HepG2 (cell line): ENCODE data around the gene UNC13D. TPM values are rescaled to one million over a fixed set of nuclear protein-coding genes. Genes with fewer than 3 reads are reported as not detected.

Experiments used
- ELF1 ChIP-seq: sonication (generic); formaldehyde crosslinking; IDR thresholded peaks from 2 replicates; pipeline ENCODE4 v1.4.0; 2020; ENCODE audit warnings: missing genetic modification reagents
- HMGXB3 ChIP-seq: sonication (generic); formaldehyde crosslinking; IDR thresholded peaks from 2 replicates; pipeline ENCODE4 v1.4.0; 2020; ENCODE audit warnings: missing genetic modification reagents, borderline replicate concordance
- KDM2A ChIP-seq: sonication (generic); formaldehyde crosslinking; IDR thresholded peaks from 2 replicates; pipeline ENCODE4 v1.4.0; 2020; ENCODE audit warnings: low read depth, missing genetic modification reagents, borderline replicate concordance
- PRMT3 ChIP-seq: sonication (generic); formaldehyde crosslinking; IDR thresholded peaks from 2 replicates; pipeline ENCODE4 v1.8.1; 2022; ENCODE audit warnings: low read depth, mild to moderate bottlenecking, moderate library complexity, missing genetic modification reagents, borderline replicate concordance
- RAD51 ChIP-seq: fragments of 450-650 bp; IDR thresholded peaks from 2 replicates; pipeline ENCODE4 v1.6.1; 2016; ENCODE audit warnings: borderline replicate concordance
- SRSF4 ChIP-seq: fragments of 200-400 bp; formaldehyde crosslinking; IDR thresholded peaks from one replicate; pipeline ENCODE4 v1.6.1; 2018; ENCODE audit warnings: mild to moderate bottlenecking, low read depth, low read length, moderate library complexity; ENCODE audit not compliant: poor library complexity, severe bottlenecking
- TAF1 ChIP-seq: sonication (generic); formaldehyde crosslinking; IDR thresholded peaks from 2 replicates; pipeline ENCODE4 v1.4.0; 2020; ENCODE audit warnings: missing genetic modification reagents
- ZBTB21 ChIP-seq: sonication (generic); formaldehyde crosslinking; IDR thresholded peaks from 2 replicates; pipeline ENCODE4 v1.4.0; 2020; ENCODE audit warnings: missing genetic modification reagents
- ZBTB3 ChIP-seq: sonication (generic); formaldehyde crosslinking; IDR thresholded peaks from 2 replicates; pipeline ENCODE4 v1.4.0; 2020; ENCODE audit warnings: low read depth, mild to moderate bottlenecking, moderate library complexity, missing genetic modification reagents, borderline replicate concordance
- ZFAT ChIP-seq: sonication (generic); formaldehyde crosslinking; conservative IDR thresholded peaks from 2 replicates; pipeline ENCODE4 v1.8.1; 2023; ENCODE audit warnings: missing genetic modification reagents, inconsistent platforms
- ZNF180 ChIP-seq: sonication (generic); formaldehyde crosslinking; IDR thresholded peaks from 2 replicates; pipeline ENCODE4 v1.4.0; 2020; ENCODE audit warnings: low read depth, missing genetic modification reagents, borderline replicate concordance
- ZNF557 ChIP-seq: sonication (generic); formaldehyde crosslinking; IDR thresholded peaks from 2 replicates; pipeline ENCODE4 v1.4.0; 2020; ENCODE audit warnings: missing genetic modification reagents
- ZNF563 ChIP-seq: sonication (generic); formaldehyde crosslinking; IDR thresholded peaks from 2 replicates; pipeline ENCODE4 v1.8.0; 2022; ENCODE audit warnings: mild to moderate bottlenecking, moderate library complexity, missing genetic modification reagents
- ZNF709 ChIP-seq: sonication (generic); formaldehyde crosslinking; IDR thresholded peaks from 2 replicates; pipeline ENCODE4 v1.5.0; 2020; ENCODE audit warnings: mild to moderate bottlenecking, missing genetic modification reagents
- ZNF772 ChIP-seq: sonication (generic); formaldehyde crosslinking; IDR thresholded peaks from 2 replicates; pipeline ENCODE4 v1.5.0; 2020; ENCODE audit warnings: mild to moderate bottlenecking, missing genetic modification reagents
- ZNF816 ChIP-seq: sonication (generic); formaldehyde crosslinking; IDR thresholded peaks from 2 replicates; pipeline ENCODE4 v1.8.0; 2022; ENCODE audit warnings: missing genetic modification reagents, mild to moderate bottlenecking, borderline replicate concordance
- polyA plus RNA-seq, 8 experiments: library from polyadenylated mRNA; depleted of rRNA in 3 of 8; stranded (reverse) in 7 of 8; unstranded in 1 of 8; fragments of >200 nt; fragmentation: Illumina TruSeq in 4 of 8; extraction: Trizol in 4 of 8; gene quantifications; 2 replicates each; pipeline versions ENCODE4 v1.2.1 to v1.2.3, GENCODE V29; 2011 to 2016; ENCODE audit warnings: low read depth in 4 of 8, missing spikeins in 1 of 8, mixed read lengths in 1 of 8; ENCODE audit not compliant: insufficient read depth in 1 of 8
- total RNA-seq, 5 experiments: library from RNA; depleted of rRNA; stranded (reverse); fragments of >200 nt; fragmentation: Illumina TruSeq; extraction: Trizol; gene quantifications; 2 replicates each; pipeline ENCODE4 v1.2.3, GENCODE V29; 2016; ENCODE audit warnings: low read depth in 1 of 5
- TF ChIP-seq, protein P1 (sequence below): sonication (generic); formaldehyde crosslinking; IDR thresholded peaks from 2 replicates; pipeline ENCODE4 v1.4.0; 2020; ENCODE audit warnings: missing genetic modification reagents
- TF ChIP-seq, protein P2 (sequence below): sonication (generic); formaldehyde crosslinking; IDR thresholded peaks from 2 replicates; pipeline ENCODE4 v1.4.0; 2020; ENCODE audit warnings: missing genetic modification reagents
- TF ChIP-seq, protein P3 (sequence below): sonication (generic); formaldehyde crosslinking; IDR thresholded peaks from 2 replicates; pipeline ENCODE4 v1.4.0; 2020; ENCODE audit warnings: low read depth, mild to moderate bottlenecking, missing genetic modification reagents

UNC13D gene
- total and polyA plus RNA-seq, 2 of the 13 experiments (the other 11 are each of a cell fraction or from before 2014, with no cell fraction given) = 29.7 to 42.7 TPM

DNA sequence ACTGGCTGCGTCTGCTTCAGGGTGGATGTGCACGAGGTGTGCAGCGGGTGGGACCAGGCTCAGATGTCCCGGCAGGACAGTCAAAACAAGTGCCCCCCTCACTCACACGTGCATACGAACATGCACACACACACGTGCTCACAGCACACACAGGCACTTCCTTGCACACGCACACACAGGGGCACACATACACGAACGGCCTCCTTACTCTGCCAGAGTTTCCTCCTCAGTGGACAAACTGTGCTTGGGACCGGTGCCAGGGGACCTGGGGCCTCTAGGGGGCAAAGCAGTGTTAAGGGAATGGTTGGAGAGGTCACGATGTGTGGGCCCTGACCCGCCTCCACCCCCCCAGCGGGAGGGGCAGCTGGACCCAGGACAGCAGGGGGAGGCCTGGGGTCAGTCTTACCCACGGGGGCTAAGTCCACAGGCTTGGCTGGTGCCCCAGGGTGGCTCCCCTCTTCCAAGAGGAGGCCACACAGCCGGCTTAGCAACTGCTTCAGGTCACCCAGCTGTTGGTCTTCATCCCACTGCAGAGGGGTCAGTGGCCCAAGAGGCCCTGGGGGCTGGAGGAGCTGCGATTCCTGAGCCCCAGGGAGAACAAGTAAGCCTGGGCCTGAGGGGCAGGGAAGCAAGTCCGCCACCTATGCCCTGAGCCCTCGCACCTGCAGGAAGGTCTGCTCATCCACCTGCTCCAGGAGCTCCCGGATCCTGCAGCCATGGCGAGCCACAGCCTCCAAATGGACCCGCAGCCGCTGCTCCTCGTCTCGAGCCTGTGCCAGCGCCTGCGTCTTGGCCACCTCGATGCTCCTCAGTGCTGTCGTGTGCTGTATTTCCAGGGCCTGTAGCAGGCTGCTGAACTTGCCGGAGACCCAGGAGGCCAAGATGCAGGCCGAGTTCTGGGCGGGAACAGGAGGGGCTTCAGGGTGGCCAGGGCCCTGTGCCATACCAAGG lies 47.7 kb upstream of the UNC13D start (continued):
- TF ChIP-seq, protein P1, sequence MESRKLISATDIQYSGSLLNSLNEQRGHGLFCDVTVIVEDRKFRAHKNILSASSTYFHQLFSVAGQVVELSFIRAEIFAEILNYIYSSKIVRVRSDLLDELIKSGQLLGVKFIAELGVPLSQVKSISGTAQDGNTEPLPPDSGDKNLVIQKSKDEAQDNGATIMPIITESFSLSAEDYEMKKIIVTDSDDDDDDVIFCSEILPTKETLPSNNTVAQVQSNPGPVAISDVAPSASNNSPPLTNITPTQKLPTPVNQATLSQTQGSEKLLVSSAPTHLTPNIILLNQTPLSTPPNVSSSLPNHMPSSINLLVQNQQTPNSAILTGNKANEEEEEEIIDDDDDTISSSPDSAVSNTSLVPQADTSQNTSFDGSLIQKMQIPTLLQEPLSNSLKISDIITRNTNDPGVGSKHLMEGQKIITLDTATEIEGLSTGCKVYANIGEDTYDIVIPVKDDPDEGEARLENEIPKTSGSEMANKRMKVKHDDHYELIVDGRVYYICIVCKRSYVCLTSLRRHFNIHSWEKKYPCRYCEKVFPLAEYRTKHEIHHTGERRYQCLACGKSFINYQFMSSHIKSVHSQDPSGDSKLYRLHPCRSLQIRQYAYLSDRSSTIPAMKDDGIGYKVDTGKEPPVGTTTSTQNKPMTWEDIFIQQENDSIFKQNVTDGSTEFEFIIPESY (CRISPR knock-in tag) = 0 out of 2 replicates have a peak, but pooled peaks have one; percentile 10
- TF ChIP-seq RAD51 = no peak
- no peak for TF ChIP-seq ZFAT (CRISPR knock-in tag)
- TF ChIP-seq HMGXB3 (CRISPR knock-in tag) = peak; percentile 67; the same call in 1 of the 2 replicates
- peak; percentile 77; the same call in 1 of the 2 replicates for TF ChIP-seq ZNF816 (CRISPR knock-in tag)
- no peak for TF ChIP-seq SRSF4
- TF ChIP-seq, protein P2, sequence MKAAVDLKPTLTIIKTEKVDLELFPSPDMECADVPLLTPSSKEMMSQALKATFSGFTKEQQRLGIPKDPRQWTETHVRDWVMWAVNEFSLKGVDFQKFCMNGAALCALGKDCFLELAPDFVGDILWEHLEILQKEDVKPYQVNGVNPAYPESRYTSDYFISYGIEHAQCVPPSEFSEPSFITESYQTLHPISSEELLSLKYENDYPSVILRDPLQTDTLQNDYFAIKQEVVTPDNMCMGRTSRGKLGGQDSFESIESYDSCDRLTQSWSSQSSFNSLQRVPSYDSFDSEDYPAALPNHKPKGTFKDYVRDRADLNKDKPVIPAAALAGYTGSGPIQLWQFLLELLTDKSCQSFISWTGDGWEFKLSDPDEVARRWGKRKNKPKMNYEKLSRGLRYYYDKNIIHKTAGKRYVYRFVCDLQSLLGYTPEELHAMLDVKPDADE (CRISPR knock-in tag) = 0 out of 2 replicates have a peak, but pooled peaks have one; percentile 74
- no peak; the same call in 1 of the 2 replicates for TF ChIP-seq ZBTB3 (CRISPR knock-in tag)
- 0 out of 2 replicates have a peak, but pooled peaks have one; percentile 81 for TF ChIP-seq PRMT3 (CRISPR knock-in tag)
- TF ChIP-seq ZNF563 (CRISPR knock-in tag) = no peak
- TF ChIP-seq ZNF772 = peak; percentile 53; the same call in 1 of the 2 replicates
- TF ChIP-seq ZNF180 = peak; percentile 65; the same call in 1 of the 2 replicates
- TF ChIP-seq ZBTB21 (CRISPR knock-in tag) = no peak
- peak; percentile 43; the same call in 1 of the 2 replicates for TF ChIP-seq TAF1 (CRISPR knock-in tag)
- TF ChIP-seq ZNF557 (CRISPR knock-in tag) = peak; percentile 64; the same call in 1 of the 2 replicates
- peak; percentile 39; the same call in 1 of the 2 replicates for TF ChIP-seq ELF1 (CRISPR knock-in tag)
- TF ChIP-seq, protein P3, sequence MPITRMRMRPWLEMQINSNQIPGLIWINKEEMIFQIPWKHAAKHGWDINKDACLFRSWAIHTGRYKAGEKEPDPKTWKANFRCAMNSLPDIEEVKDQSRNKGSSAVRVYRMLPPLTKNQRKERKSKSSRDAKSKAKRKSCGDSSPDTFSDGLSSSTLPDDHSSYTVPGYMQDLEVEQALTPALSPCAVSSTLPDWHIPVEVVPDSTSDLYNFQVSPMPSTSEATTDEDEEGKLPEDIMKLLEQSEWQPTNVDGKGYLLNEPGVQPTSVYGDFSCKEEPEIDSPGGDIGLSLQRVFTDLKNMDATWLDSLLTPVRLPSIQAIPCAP (CRISPR knock-in tag) = no peak
- peak; percentile 36; the same call in 1 of the 2 replicates for TF ChIP-seq KDM2A (CRISPR knock-in tag)
- peak; percentile 58; the same call in 1 of the 2 replicates for TF ChIP-seq ZNF709 (CRISPR knock-in tag)
